Spleen (tissue), 7 donors: ENCODE results near the gene MCF2L.

Experiments used
- POLR2A ChIP-seq, 3 donors: fragments of 450-650 bp; IDR thresholded peaks; one replicate each; pipeline ENCODE4 v1.5.1; 2017; ENCODE audit warnings: antibody characterized with exemption in 3 of 3, mild to moderate bottlenecking in 1 of 3
- TF ChIP-seq, protein P1 (sequence below), 11 experiments: fragments of 200-600 bp in 7 of 11; fragments of 450-650 bp in 4 of 11; sonication (generic) in 4 of 11; IDR thresholded peaks in 8 of 11; conservative IDR thresholded peaks in 3 of 11; 1 replicate in 7 of 11; 2 replicates in 4 of 11; pipeline versions ENCODE4 v1.4.0 to v1.8.0; 2016 to 2021; ENCODE audit warnings: antibody characterized with exemption in 11 of 11, inconsistent platforms in 4 of 11, mild to moderate bottlenecking in 1 of 11
- donor health status: DM: no; HTN: no; CAD: no; lungs with moderate emphysema.
- donor health status: DM: no; HTN: no; CAD: no.
- donor health status: DM: no; HTN: no; CAD: no.

DNA sequence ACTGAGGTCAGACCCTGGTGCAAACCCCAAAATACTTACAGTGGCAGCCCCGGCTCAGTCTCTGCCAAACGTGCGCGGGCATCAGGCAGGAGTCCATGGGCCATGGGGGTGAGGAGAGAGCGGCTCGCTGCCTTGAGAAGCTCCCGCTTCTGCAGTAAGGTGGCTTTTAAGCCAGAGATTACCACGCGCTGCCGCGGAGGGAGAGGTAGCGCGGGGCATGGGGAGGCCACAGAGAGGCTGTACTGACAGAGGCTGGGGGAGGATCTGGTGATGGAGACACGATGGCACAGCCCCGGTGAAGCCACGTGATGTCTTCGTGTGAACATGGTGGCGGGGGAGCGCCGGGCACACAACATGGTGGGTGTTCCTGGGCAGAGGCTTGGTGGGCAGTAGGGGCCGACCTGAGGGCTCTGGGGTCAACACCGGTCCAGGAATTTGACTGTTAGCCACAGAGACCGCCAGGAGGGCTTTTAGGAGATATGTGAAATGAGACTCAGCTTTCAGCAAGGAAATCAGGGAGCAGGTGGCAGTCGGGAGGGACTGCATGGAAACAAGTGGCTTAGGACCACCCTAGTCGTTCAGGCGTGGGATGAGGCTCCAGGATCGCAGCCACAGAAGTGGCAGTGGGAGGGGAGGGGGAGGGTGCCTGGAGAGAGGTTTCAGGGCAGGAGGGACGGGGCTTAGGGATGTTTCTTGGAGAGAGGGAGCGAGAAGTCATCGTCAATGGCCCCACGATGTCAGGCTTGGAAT lies 24.1 kb downstream of the MCF2L start:
- TF ChIP-seq, protein P1, sequence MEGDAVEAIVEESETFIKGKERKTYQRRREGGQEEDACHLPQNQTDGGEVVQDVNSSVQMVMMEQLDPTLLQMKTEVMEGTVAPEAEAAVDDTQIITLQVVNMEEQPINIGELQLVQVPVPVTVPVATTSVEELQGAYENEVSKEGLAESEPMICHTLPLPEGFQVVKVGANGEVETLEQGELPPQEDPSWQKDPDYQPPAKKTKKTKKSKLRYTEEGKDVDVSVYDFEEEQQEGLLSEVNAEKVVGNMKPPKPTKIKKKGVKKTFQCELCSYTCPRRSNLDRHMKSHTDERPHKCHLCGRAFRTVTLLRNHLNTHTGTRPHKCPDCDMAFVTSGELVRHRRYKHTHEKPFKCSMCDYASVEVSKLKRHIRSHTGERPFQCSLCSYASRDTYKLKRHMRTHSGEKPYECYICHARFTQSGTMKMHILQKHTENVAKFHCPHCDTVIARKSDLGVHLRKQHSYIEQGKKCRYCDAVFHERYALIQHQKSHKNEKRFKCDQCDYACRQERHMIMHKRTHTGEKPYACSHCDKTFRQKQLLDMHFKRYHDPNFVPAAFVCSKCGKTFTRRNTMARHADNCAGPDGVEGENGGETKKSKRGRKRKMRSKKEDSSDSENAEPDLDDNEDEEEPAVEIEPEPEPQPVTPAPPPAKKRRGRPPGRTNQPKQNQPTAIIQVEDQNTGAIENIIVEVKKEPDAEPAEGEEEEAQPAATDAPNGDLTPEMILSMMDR (IDR thresholded peaks at IDR 0.05 in 8 of 11, conservative IDR thresholded peaks at IDR 0.05 in 3 of 11) = no peak
- no peak for TF ChIP-seq POLR2A (IDR thresholded peaks at IDR 0.05)
